ENCODE data around the gene ZPBP2.
"Not testable (repeated sequence)": the region's sequence is repeated elsewhere in the genome, so short reads cannot be mapped to it uniquely, and the experiment has no call there.

Gene ZPBP2

GRCh38 chr17:39855911-39856649 lies 11.9 kb upstream of the ZPBP2 start:
- DNase-seq: not testable (repeated sequence)

- DNase-seq: no peak
Observed at GRCh38 chr17:39861235-39861634, 6.8 kb upstream of the ZPBP2 start.

GRCh38 chr17:39863244-39863917 lies 4.6 kb upstream of the ZPBP2 start:
- DNase-seq: no peak

GRCh38 chr17:39863918-39864746 lies 3.9 kb upstream of the ZPBP2 start, which contains the start of gene IKZF3:
TSS of gene IKZF3 (minus strand) at chr17:39864312. CDS start at chr17:39864126, 186 bp downstream.
- DNase-seq: peak; percentile 62 to 89

GRCh38 chr17:39866013-39866730 lies 1.8 kb upstream of the ZPBP2 start:
- DNase-seq: no peak

GRCh38 chr17:39867084-39867879 lies 720 bp upstream of the ZPBP2 start:
- DNase-seq: no peak

GRCh38 chr17:39868554-39868942 lies 546 bp downstream of the ZPBP2 start:
- no peak for DNase-seq

- no peak for DNase-seq
Observed at GRCh38 chr17:39870776-39871175, 2.8 kb downstream of the ZPBP2 start.

- no peak for DNase-seq
Observed at GRCh38 chr17:39871801-39872200, 3.8 kb downstream of the ZPBP2 start.

- peak in 1 of 2 experiments; percentile 11 for DNase-seq
Observed at GRCh38 chr17:39872751-39873150, 4.7 kb downstream of the ZPBP2 start.

GRCh38 chr17:39886102-39886501 lies 18.1 kb downstream of the ZPBP2 start:
- DNase-seq: not testable (repeated sequence)

GRCh38 chr17:39887078-39887477 lies 19.1 kb downstream of the ZPBP2 start:
- no peak for DNase-seq

GRCh38 chr17:39889200-39889599 lies 21.2 kb downstream of the ZPBP2 start:
- no peak for DNase-seq

- no peak for DNase-seq
Observed at GRCh38 chr17:39894681-39895376, 26.8 kb downstream of the ZPBP2 start.

GRCh38 chr17:39898088-39898487 lies 30.1 kb downstream of the ZPBP2 start:
- no peak for DNase-seq

GRCh38 chr17:39899215-39899614 lies 31.2 kb downstream of the ZPBP2 start:
- no peak for DNase-seq

GRCh38 chr17:39902027-39902426 lies 34.0 kb downstream of the ZPBP2 start:
- not testable (repeated sequence) for DNase-seq

- DNase-seq: no peak
Observed at GRCh38 chr17:39903158-39903884, 35.3 kb downstream of the ZPBP2 start.

GRCh38 chr17:39904990-39905288 lies 36.9 kb downstream of the ZPBP2 start:
- DNase-seq: no peak

- DNase-seq: no peak
Observed at GRCh38 chr17:39908789-39909352, 40.9 kb downstream of the ZPBP2 start.

Data from NCI-H2081 (cell line).